KMS-11 (cell line): ENCODE results near the gene CACNG6.
"Not testable (repeated sequence)": the region's sequence is repeated elsewhere in the genome, so short reads cannot be mapped to it uniquely, and the experiment has no call there.

Experiments used
- H2AFZ ChIP-seq: fragments of 200-600 bp; sonication (generic); 2 replicates; pipeline ENCODE4 v1.6.1; 2016; ENCODE audit warnings: antibody characterized with exemption, mixed run types, low read depth
- H3K27ac ChIP-seq: fragments of 200-600 bp; sonication (generic); 2 replicates; pipeline ENCODE4 v1.6.1; 2016; ENCODE audit warnings: mild to moderate bottlenecking, mixed run types
- H3K27me3 ChIP-seq: fragments of 200-600 bp; sonication (generic); 2 replicates; pipeline ENCODE4 v1.6.1; 2017; ENCODE audit warnings: mild to moderate bottlenecking, low read depth, mixed run types, moderate library complexity; ENCODE audit not compliant: insufficient read depth
- H3K36me3 ChIP-seq: fragments of 200-600 bp; sonication (generic); 2 replicates; pipeline ENCODE4 v1.6.1; 2017; ENCODE audit warnings: mild to moderate bottlenecking, mixed run types; ENCODE audit not compliant: insufficient read depth
- H3K4me1 ChIP-seq: fragments of 200-600 bp; sonication (generic); 2 replicates; pipeline ENCODE4 v1.6.1; 2016; ENCODE audit warnings: mild to moderate bottlenecking, low read depth, mixed run types; ENCODE audit not compliant: poor library complexity, severe bottlenecking
- H3K4me2 ChIP-seq: fragments of 200-600 bp; sonication (generic); 2 replicates; pipeline ENCODE4 v1.7.0; 2016; ENCODE audit warnings: mild to moderate bottlenecking, mixed run types
- H3K4me3 ChIP-seq: fragments of 200-600 bp; sonication (generic); IDR thresholded peaks from 2 replicates; pipeline ENCODE4 v1.6.1; 2017; ENCODE audit warnings: low read depth, low read length, mixed read lengths; ENCODE audit not compliant: insufficient read depth
- H3K79me2 ChIP-seq: fragments of 200-600 bp; sonication (generic); 2 replicates; pipeline ENCODE4 v1.6.1; 2016; ENCODE audit warnings: low read depth, mixed run types; ENCODE audit not compliant: insufficient read depth
- H3K9ac ChIP-seq: fragments of 200-600 bp; sonication (generic); 2 replicates; pipeline ENCODE4 v1.6.1; 2016; ENCODE audit warnings: mild to moderate bottlenecking, mixed run types
- H4K20me1 ChIP-seq: fragments of 200-600 bp; sonication (generic); 2 replicates; pipeline ENCODE4 v1.6.1; 2016; ENCODE audit warnings: mild to moderate bottlenecking, mixed run types; ENCODE audit not compliant: insufficient read depth
- TF ChIP-seq, protein P1 (sequence below): fragments of 200-600 bp; sonication (generic); conservative IDR thresholded peaks from 2 replicates; pipeline ENCODE4 v1.6.1; 2017; ENCODE audit warnings: low read depth, mild to moderate bottlenecking, antibody characterized with exemption, low read length, moderate library complexity, mixed read lengths

Gene CACNG6

GRCh38 chr19:53945441-53945840 is 46.0 kb upstream of the CACNG6 start:
- Histone ChIP-seq H3K27me3 (no peaks in the 10 kb centered on the region; the same call in 1 of the 2 replicates), H3K27ac (no peak overlapping the region), H3K36me3 (no peaks in the 10 kb centered on the region), H3K79me2 (no peaks in the 10 kb centered on the region), H4K20me1 (no peaks in the 10 kb centered on the region), H3K4me2 (no peak overlapping the region), H3K9ac (no peak overlapping the region), H3K4me1 (no peaks in the 10 kb centered on the region), H3K4me3 (no peak overlapping the region), H2AFZ (no peak overlapping the region)
- TF ChIP-seq, protein P1, sequence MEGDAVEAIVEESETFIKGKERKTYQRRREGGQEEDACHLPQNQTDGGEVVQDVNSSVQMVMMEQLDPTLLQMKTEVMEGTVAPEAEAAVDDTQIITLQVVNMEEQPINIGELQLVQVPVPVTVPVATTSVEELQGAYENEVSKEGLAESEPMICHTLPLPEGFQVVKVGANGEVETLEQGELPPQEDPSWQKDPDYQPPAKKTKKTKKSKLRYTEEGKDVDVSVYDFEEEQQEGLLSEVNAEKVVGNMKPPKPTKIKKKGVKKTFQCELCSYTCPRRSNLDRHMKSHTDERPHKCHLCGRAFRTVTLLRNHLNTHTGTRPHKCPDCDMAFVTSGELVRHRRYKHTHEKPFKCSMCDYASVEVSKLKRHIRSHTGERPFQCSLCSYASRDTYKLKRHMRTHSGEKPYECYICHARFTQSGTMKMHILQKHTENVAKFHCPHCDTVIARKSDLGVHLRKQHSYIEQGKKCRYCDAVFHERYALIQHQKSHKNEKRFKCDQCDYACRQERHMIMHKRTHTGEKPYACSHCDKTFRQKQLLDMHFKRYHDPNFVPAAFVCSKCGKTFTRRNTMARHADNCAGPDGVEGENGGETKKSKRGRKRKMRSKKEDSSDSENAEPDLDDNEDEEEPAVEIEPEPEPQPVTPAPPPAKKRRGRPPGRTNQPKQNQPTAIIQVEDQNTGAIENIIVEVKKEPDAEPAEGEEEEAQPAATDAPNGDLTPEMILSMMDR = no peak

- no peaks in the 10 kb centered on the region for H3K4me1 ChIP-seq
- H3K4me2 ChIP-seq = no peak overlapping the region
- no peaks in the 10 kb centered on the region for H3K36me3 ChIP-seq
- H3K27ac ChIP-seq = no peak overlapping the region
- TF ChIP-seq, protein P1 = no peak
- no peak overlapping the region for H3K9ac ChIP-seq
- H3K27me3 ChIP-seq = no peaks in the 10 kb centered on the region; the same call in 1 of the 2 replicates
- no peaks in the 10 kb centered on the region for H4K20me1 ChIP-seq
- no peak overlapping the region for H3K4me3 ChIP-seq
- H3K79me2 ChIP-seq = no peaks in the 10 kb centered on the region
- no peak overlapping the region for H2AFZ ChIP-seq
These were observed 45.4 kb upstream of the CACNG6 start for GRCh38 chr19:53945998-53946397.

GRCh38 chr19:53947624-53948023 is 43.8 kb upstream of the CACNG6 start:
- no peaks in the 10 kb centered on the region for H4K20me1 ChIP-seq
- no peaks in the 10 kb centered on the region for H3K36me3 ChIP-seq
- no peak overlapping the region for H3K27ac ChIP-seq
- H3K4me2 ChIP-seq = no peak overlapping the region
- H3K79me2 ChIP-seq = no peaks in the 10 kb centered on the region
- TF ChIP-seq, protein P1 = no peak
- H3K4me3 ChIP-seq = no peak overlapping the region
- no peaks in the 10 kb centered on the region for H3K4me1 ChIP-seq
- H3K9ac ChIP-seq = no peak overlapping the region
- H2AFZ ChIP-seq = no peak overlapping the region
- no peaks in the 10 kb centered on the region; the same call in 1 of the 2 replicates for H3K27me3 ChIP-seq

DNA sequence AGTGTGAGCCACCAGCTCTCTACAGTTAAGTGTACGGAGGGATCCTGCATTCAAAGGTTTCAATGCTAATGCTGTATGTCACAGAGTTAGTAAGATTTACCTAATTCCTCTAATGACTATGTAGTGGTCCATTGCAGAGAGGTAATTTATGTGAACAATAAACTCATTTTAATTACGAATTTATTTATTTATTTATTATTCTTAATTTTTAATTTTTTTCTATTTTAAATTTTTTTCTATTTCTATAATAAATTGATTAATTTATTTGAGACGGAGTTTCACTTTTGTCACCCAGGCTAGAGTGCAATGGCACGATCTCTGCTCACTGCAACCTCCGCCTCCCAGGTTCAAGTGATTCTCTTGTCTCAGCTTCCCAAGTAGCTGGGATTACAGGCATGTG is 42.8 kb upstream of the CACNG6 start:
- H3K4me3 ChIP-seq, H3K27me3 ChIP-seq, H3K9ac ChIP-seq, H3K36me3 ChIP-seq, H2AFZ ChIP-seq, H4K20me1 ChIP-seq, H3K79me2 ChIP-seq, H3K4me2 ChIP-seq, H3K27ac ChIP-seq, H3K4me1 ChIP-seq: not testable (repeated sequence)

GRCh38 chr19:53951436-53951835 is 40.0 kb upstream of the CACNG6 start:
- Histone ChIP-seq H3K27me3 (no peaks in the 10 kb centered on the region; the same call in 1 of the 2 replicates), H3K27ac (no peak overlapping the region), H3K9ac (no peak overlapping the region), H2AFZ (no peak overlapping the region), H3K4me3 (no peak overlapping the region), H3K4me1 (no peaks in the 10 kb centered on the region), H3K4me2 (no peak overlapping the region), H3K36me3 (no peaks in the 10 kb centered on the region), H4K20me1 (no peaks in the 10 kb centered on the region), H3K79me2 (no peaks in the 10 kb centered on the region)
- TF ChIP-seq, protein P1 = no peak
